GM12892 (cell line): ENCODE results near the gene HAPLN1.

Experiments used
- POLR2A ChIP-seq: IDR thresholded peaks from 2 replicates; pipeline ENCODE4 v1.6.1; 2011; ENCODE audit warnings: low read depth, low read length, control low read depth
- POLR2AphosphoS5 ChIP-seq: IDR thresholded peaks from 2 replicates; pipeline ENCODE4 v1.6.1; 2011; ENCODE audit warnings: low read depth, low read length, control low read depth

GRCh38 chr5:83708170-83708569 lies 12.5 kb downstream of the HAPLN1 start:
- TF ChIP-seq POLR2A (no peak), POLR2AphosphoS5 (no peak)
